HG03460 (cell line): Measurements from ENCODE around the gene CFAP100.

Experiments used
- ATAC-seq: cut with Tn5 transposase; IDR thresholded peaks from one replicate; pipeline ENCODE4 v1.9.1; 2021; ENCODE audit not compliant: unreplicated experiment

The CFAP100 gene

DNA sequence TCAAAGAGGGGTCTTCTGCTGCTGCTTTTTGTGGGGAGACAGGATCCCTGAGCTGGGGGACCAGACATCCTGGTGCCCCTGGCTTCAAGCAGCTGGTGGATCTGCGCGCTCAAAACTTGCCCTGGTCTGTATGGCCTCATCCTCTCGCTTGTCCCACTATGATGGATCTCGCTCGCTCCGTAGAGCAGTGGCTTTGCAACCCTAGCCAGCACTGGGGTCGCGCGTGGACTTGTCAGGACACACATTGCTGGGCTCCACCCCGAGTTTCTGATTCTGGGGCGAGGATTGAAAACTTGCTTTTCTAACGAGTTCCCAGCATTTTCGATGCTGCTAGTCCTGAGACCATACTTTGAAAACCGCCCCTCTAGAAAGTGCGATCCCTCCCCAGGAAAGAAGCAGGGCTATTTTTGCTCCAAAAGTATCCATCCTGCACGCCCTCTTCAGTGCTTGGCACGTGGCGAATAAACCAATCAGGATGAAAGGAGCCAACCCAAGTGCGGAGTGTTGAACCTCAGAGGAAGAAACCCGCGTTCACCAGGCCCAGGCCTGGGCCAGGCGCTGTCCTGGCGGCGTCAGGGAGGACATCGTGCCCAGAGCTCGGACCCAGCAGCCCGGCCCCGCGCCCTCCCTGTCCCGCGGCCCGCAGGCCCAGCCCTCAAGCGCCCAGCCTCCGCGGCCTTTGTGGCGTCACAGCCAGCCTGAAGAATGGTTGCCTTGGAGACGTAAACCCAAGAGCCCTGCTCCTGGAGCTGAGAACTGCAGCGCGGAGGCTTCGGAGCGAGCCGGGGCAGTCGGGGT, at the start of gene CFAP100:
TSS of gene CFAP100 (plus strand) at position 731 of the 798 bp plus-strand sequence. CDS start 1,092 bp downstream, outside the sequence.
- ATAC-seq = no peak

- ATAC-seq = no peak
Measured at GRCh38 chr3:126345231-126345630, 49.5 kb upstream of the CFAP100 start.

DNA sequence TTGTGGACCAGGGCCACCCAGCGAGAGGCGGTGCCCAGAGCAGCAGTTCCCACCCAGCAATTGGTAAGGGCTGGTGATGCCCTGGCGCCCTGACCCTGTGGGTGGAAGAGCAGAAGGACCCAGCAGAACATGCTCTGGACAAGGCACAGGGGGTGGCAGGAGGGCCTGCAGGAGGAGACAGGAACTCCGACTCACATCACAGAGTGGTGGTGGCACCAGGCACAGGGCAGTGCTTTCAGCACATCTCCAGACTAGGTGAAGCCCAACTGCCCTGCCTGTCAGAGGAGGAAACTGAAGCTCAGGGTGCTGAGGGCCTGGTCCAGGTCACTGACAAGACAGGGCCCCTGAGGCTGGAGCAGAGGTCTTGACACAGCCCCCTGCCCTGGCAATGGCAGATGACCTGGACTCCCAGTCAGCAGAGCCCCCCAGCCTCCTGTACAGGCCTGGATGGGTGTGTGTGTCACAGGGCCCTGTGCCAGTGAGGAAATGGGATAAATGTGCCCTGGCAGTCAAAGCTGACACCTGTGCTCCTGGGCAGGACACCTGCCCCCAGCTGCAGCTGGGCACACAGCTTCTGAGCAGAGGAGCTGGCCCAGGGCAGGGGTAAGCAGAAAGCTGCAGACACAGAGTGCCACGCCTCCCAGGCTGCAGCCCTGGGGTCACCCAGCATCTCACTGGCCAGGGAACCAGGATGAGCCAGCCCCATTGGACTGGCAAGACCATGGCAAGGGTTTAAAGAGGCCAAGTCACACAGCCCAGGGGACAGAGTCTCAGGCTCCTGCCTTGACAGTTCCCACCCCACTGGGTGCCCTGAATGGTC, 48.9 kb upstream of the CFAP100 start:
- no peak for ATAC-seq

- no peak for ATAC-seq
Measured at GRCh38 chr3:126346466-126346865, 48.2 kb upstream of the CFAP100 start.

DNA sequence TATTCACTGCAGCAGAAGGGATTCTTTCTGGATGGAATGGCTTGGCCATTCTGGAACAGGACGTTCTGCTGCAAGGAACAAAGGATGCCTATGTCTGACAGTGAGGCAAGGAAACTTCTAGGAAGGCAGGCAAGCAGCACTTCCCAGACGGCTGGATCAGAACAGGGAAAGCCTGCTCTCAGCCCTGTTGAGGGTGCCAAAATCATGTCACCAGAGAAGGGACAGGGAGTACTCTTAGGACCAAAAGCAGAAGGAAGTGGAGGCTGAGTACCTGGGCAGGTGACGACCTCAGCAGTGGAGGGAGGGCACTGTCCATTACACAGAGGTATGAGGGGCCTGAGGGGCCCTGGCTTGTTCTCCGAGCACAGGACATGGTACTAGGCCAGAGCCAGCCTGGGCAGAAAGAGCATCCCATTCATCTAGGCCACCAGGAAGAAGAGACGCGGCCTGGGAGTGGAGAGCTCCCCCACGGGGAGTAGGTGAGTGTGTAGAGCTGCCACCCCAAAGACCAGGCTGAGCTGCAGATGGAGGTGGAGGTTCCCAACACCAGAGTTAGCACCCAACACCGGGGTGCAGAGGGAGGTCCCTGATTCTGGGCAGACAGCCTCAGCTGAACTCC, 47.1 kb upstream of the CFAP100 start:
- ATAC-seq = no peak

GRCh38 chr3:126348308-126348920, 46.3 kb upstream of the CFAP100 start:
- no peak for ATAC-seq

DNA sequence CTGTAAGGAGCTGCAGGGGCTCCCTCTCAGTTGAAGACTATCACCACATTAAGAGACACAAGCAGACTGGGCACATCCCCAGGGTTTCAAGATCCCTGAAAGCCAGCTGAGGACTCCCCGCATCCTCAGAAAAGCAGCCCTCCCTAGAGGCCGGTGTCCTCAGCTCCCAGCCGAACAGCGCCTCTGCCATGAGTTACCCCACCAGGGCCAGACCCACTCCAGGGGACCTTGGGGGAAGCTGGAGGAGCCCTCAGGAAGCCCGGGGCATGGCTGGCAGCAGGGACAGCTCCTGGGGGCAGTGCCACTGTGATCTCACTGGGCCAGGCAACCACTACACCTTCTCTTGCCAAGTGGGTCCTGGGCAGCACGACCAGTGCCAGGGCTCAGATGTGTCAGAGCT, 45.6 kb upstream of the CFAP100 start:
- ATAC-seq = no peak

- ATAC-seq = no peak
Measured at GRCh38 chr3:126349611-126350501, 44.9 kb upstream of the CFAP100 start.

- no peak for ATAC-seq
Measured at GRCh38 chr3:126350502-126351085, 44.1 kb upstream of the CFAP100 start.

DNA sequence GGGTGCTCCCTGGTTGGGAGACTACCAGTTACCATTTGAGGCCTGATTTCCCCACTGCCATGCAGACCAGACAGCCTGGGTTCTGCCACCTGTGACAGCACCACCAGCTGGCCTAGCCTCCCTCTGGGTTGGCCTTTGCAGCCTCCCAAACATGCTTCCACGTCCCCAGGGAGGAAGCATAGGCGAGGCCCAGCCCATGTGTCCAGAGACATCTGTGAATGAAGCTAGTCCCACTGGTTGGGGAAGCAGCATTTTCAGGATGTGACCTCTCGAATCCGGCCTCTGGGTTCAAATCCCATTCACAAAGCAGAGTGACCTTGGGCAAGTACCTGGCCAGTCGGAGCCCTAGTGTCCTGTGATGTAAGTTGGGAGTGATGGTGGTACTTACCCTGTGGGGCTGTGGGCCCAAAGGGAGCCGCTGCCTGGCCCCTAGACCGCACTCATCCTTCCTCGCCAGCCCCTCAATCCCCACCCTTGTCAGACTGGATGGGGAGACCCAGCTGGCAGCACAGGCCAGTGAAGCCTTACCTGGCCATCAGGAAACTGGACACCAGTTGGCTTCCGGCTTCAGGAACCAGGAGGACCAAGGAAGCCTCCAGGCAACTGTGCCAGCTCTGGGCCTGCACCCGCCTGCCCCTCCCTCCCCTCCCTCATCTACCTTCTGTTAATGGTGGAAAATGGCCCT, 43.5 kb upstream of the CFAP100 start:
- no peak for ATAC-seq

DNA sequence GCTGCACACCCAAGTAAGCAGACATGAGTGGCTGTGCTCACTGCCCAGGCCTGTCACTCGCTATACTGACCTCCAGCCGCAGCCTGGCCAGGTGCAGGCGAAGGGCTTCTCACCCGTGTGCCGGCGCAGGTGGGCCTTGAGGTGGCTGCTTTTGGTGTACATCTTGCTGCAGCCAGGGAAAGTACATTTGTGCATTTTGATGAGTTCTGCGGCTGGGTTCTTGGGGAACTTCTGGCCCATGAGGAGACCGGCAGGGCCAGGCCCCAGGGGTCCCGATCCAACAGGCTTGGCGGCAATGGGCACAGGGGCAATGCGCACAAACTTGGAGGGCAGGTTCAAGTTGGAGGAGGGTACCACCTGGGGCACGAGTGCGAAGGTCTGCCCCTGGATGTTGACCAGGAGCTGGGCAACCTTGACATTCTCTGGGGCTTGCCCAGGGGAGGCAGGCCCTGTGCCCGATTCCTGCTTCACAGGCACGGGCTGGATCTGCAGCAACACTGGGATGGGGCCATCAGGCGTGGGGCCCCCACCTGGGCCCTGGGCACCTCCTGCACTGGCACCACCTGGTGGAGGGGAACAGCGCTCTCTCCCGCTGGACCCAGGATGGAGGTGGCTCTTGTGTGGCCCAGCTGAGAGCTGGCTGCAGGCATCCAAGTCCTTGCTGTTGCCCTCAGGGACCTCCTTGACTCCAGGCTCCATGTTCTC, 42.8 kb upstream of the CFAP100 start:
- ATAC-seq = no peak

- ATAC-seq = no peak
Measured at GRCh38 chr3:126352476-126353454, 41.9 kb upstream of the CFAP100 start.

DNA sequence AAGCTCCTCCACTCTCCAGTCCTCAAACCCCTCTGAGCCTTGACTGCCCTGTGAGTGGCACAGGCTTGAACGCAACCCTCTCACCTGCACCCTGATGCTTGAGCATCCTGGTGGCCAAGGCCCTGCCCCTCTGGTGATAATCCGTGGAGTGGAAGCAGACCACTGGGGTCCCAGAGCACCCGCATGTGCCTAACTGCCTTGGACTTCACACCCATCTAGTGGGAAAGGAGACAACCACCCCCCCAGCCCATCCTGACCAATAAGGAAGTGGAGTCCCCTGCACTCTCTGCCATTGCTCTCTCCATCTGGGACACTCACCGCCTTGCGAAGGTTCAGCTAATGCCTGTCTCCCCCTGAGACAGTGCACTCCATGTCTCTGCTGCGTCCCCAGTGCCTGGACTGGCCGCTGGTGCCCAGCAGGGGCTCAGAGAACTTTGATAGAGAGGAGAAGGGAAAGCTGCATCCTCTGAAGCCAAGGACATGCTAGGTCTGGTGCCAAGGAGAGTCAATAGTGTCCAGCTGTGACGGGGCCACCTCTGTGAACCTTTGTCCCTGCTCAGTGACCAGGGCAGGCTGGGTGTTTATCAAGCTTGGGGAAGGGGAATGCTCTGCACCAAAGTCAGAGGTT, 40.9 kb upstream of the CFAP100 start:
- no peak for ATAC-seq

DNA sequence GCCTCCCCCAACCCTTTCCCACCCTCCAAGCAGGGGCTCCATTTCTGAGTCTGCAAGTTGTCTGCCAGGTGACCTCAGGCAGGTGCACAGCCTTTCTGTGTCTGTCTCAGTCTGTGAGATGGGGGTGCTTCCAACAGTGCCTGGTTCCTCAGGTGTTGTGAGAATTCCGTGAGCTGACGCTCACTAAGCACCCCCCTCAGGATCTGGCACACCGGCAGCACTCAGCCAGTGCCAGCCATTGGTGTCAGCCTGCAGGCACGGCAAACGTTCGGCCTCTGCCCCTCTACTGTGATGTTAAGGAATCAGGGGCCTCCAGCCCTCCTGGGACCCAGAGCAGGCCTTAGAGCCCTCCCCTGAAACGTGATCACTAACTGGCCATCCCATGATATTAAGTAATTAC, 39.9 kb upstream of the CFAP100 start:
- ATAC-seq = no peak

DNA sequence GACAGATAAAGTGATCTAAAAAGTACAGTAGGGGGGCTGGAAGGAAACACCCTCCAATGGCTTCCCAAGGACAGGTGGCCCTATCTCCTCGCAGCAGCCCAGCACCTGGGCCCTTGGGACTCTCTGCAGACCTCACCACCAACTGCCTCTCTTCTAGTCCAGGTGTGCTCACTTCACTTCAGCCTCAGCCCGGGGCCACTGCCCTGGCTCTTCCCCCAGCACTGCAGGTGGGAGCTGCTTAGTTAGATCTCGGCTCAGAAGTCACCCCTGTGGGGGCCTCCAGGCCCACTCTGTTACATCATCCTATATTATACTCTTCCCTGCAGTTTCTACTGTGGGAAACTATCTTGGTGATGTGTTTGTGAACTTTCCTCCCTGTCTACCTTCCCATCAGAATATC, 39.5 kb upstream of the CFAP100 start:
- no peak for ATAC-seq

DNA sequence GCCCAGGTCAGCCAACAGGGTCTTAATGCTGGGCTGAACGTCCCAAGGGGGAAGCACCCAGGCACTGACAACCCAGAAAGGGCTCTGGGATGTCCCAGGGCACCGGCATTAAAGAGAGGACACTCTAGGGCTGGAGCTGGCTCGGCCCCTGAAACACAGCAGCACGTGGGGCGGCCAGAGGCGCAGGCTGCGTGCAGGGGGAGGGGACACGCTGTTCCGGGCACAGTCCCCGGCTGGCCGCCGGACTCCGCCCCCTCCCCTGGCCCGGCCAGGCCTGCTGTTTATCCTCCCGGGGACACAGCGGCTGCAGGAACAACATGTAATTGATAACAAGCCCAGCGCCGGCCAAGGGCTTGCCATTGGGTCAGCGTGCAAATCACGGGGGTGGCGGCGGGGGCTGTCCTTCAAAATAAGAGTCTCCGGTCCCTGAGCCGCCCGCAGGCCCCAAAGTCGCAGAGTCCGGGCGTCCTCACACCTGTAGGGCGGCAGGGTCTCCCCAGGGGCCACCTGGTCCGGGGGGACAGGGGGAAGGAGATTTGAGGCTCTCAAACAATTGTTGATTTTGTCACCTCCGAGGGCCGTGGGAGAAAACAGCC, 38.8 kb upstream of the CFAP100 start:
- no peak for ATAC-seq
